Endodermal cell (in vitro differentiated cells): ENCODE data around the gene PCSK7. TPM values are rescaled to one million over a fixed set of nuclear protein-coding genes. Genes with fewer than 3 reads are reported as not detected.
"Not testable (repeated sequence)": the region's sequence is repeated elsewhere in the genome, so short reads cannot be mapped to it uniquely, and the experiment has no call there.

Source experiments
- DNase-seq: peaks from one replicate; pipeline ENCODE4 v3.0.0-alpha.2; 2017
- H3K27ac ChIP-seq: 2 replicates; pipeline ENCODE4 v1.5.1; 2013; ENCODE audit warnings: mild to moderate bottlenecking, low read depth, low read length, moderate library complexity
- H3K27me3 ChIP-seq: 2 replicates; pipeline ENCODE4 v1.6.1; 2013; ENCODE audit warnings: mild to moderate bottlenecking, low read length, moderate library complexity; ENCODE audit not compliant: insufficient read depth, control insufficient read depth, poor library complexity, severe bottlenecking
- H3K36me3 ChIP-seq: 2 replicates; pipeline ENCODE4 v1.7.0; 2013; ENCODE audit warnings: mild to moderate bottlenecking, low read length, moderate library complexity; ENCODE audit not compliant: control insufficient read depth, insufficient read depth
- H3K4me1 ChIP-seq: one replicate; pipeline ENCODE4 v1.7.0; 2013; ENCODE audit warnings: low read length; ENCODE audit not compliant: control insufficient read depth, insufficient read depth
- H3K4me3 ChIP-seq: 2 replicates; pipeline ENCODE4 v1.5.1; 2013; ENCODE audit warnings: mild to moderate bottlenecking, low read length, moderate library complexity
- H3K9ac ChIP-seq: 2 replicates; pipeline ENCODE4 v1.6.1; 2013; ENCODE audit warnings: mild to moderate bottlenecking, low read length, moderate library complexity; ENCODE audit not compliant: poor library complexity, severe bottlenecking; ENCODE audit errors: extremely low read depth
- H3K9me3 ChIP-seq: 2 replicates; pipeline ENCODE4 v1.6.1; 2013; ENCODE audit warnings: mild to moderate bottlenecking, low read length, moderate library complexity; ENCODE audit not compliant: control insufficient read depth
- H3K27ac Mint-ChIP-seq: 2 replicates; pipeline ENCODE4 v1.8.0; 2020; ENCODE audit warnings: mixed read lengths
- H3K27me3 Mint-ChIP-seq: 2 replicates; pipeline ENCODE4 v1.8.0; 2021; ENCODE audit warnings: mild to moderate bottlenecking, mixed read lengths; ENCODE audit not compliant: insufficient read depth
- H3K36me3 Mint-ChIP-seq: 2 replicates; pipeline ENCODE4 v1.8.0; 2020; ENCODE audit warnings: low read depth, mixed read lengths
- H3K4me1 Mint-ChIP-seq: 2 replicates; pipeline ENCODE4 v1.8.0; 2020; ENCODE audit warnings: mixed read lengths
- H3K4me3 Mint-ChIP-seq: 2 replicates; pipeline ENCODE4 v1.8.0; 2020; ENCODE audit warnings: mild to moderate bottlenecking, moderate library complexity, mixed read lengths
- H3K9me3 Mint-ChIP-seq: 2 replicates; pipeline ENCODE4 v1.8.0; 2020; ENCODE audit warnings: mild to moderate bottlenecking, mixed read lengths
- WGBS, 2 experiments: methylation state at CpG; one replicate each; pipeline versions ENCODE4 v1.1.5 to v1.1.7; 2013; ENCODE audit warnings: missing lambda C conversion rate in 2 of 2, mixed read lengths in 1 of 2; ENCODE audit not compliant: insufficient coverage in 1 of 2, insufficient read length in 1 of 2; 5-methylcytosine and 5-hydroxymethylcytosine counted together
- total RNA-seq, 2 donors: library from RNA; stranded (reverse); fragmentation: NEBNext Ultra II Directional in 1 of 2; extraction: Animal tissue kit (Norgen Biotek cat#: 25700) in 1 of 2; gene quantifications; 2 replicates in 1 of 2; 3 replicates in 1 of 2; pipeline ENCODE4 v1.2.1, GENCODE V29; 2021
- TF ChIP-seq, protein P1 (sequence below): fragments of 200-600 bp; sonication (generic); conservative IDR thresholded peaks from 2 replicates; pipeline ENCODE4 v1.5.0; 2021; ENCODE audit warnings: antibody characterized with exemption, mild to moderate bottlenecking

PCSK7 gene
- total RNA-seq, 2 donors from 2014 or later: 56.5 to 58.6 TPM

DNA sequence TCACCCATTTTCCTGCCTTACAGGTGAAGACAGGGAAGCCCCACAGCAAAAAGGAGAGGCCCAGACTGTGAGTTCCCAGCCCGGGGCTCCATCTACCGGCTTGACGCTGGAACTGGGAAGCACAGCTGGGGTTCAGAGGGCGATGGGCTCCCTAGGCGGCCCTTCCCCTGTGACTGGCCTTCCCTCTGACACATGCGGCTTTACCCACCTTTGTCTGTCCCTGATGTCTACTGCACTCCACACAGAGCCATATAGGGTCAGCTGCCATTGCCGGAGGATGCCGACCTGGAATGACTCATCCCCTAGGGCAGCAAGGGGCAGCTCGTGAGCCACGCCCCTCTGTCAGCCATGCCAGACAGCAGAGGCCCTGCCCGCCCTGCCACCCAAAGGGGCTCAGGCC, 25.0 kb downstream of the PCSK7 start:
- TF ChIP-seq, protein P1, sequence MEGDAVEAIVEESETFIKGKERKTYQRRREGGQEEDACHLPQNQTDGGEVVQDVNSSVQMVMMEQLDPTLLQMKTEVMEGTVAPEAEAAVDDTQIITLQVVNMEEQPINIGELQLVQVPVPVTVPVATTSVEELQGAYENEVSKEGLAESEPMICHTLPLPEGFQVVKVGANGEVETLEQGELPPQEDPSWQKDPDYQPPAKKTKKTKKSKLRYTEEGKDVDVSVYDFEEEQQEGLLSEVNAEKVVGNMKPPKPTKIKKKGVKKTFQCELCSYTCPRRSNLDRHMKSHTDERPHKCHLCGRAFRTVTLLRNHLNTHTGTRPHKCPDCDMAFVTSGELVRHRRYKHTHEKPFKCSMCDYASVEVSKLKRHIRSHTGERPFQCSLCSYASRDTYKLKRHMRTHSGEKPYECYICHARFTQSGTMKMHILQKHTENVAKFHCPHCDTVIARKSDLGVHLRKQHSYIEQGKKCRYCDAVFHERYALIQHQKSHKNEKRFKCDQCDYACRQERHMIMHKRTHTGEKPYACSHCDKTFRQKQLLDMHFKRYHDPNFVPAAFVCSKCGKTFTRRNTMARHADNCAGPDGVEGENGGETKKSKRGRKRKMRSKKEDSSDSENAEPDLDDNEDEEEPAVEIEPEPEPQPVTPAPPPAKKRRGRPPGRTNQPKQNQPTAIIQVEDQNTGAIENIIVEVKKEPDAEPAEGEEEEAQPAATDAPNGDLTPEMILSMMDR: peak; percentile 34

DNA sequence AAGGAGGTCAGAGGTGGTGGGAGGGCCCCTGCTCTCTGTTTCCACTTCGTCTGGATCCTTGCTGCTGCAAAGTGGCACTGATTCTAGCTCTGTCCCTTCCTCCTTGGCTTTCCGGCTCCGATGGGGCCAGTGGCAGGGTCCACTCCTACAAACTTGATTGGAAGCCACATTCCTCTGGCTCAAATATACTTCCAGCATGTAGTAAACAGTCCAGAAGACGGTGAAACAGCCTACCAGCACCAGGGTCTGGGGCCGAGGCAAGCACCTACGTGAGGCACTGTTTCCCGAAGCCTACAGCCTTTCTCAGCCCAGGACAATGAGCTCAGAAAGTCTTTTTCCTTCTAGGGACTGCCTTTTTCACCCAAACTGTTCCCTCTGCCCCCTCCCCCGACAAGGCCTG, 25.8 kb downstream of the PCSK7 start:
- H3K4me1 ChIP-seq, H3K27ac Mint-ChIP-seq, H3K9ac ChIP-seq, H3K4me3 ChIP-seq, H3K27me3 Mint-ChIP-seq, H3K27me3 ChIP-seq, H3K9me3 ChIP-seq, H3K4me3 Mint-ChIP-seq, H3K27ac ChIP-seq, DNase-seq, H3K9me3 Mint-ChIP-seq: not testable (repeated sequence)
- H3K36me3 Mint-ChIP-seq: peaks cover 40% of the 10 kb centered on the region
- 92% methylated on average over 2 to 7 of the region's 8 CpGs for WGBS, 2 experiments
- H3K4me1 Mint-ChIP-seq: peaks cover 16% of the 10 kb centered on the region
- H3K36me3 ChIP-seq: peaks cover 44% of the 10 kb centered on the region

More for the DNA sequence above, 25.0 kb downstream of the PCSK7 start:
- H3K27me3 Mint-ChIP-seq, H3K27ac Mint-ChIP-seq, H3K27ac ChIP-seq, H3K9me3 Mint-ChIP-seq, H3K9me3 ChIP-seq, H3K4me1 ChIP-seq, H3K4me3 ChIP-seq, H3K27me3 ChIP-seq, H3K9ac ChIP-seq, H3K4me3 Mint-ChIP-seq: not testable (repeated sequence)
- peak; percentile 78 for DNase-seq
- Mint-ChIP-seq H3K36me3 (peaks cover 45% of the 10 kb centered on the region), H3K4me1 (peaks cover 14% of the 10 kb centered on the region)
- H3K36me3 ChIP-seq: peaks cover 37% of the 10 kb centered on the region
- WGBS, 2 experiments: 96% methylated on average over 5 of the region's 11 CpGs; no CpG with 5 or more reads in 1 of the 2 experiments

DNA sequence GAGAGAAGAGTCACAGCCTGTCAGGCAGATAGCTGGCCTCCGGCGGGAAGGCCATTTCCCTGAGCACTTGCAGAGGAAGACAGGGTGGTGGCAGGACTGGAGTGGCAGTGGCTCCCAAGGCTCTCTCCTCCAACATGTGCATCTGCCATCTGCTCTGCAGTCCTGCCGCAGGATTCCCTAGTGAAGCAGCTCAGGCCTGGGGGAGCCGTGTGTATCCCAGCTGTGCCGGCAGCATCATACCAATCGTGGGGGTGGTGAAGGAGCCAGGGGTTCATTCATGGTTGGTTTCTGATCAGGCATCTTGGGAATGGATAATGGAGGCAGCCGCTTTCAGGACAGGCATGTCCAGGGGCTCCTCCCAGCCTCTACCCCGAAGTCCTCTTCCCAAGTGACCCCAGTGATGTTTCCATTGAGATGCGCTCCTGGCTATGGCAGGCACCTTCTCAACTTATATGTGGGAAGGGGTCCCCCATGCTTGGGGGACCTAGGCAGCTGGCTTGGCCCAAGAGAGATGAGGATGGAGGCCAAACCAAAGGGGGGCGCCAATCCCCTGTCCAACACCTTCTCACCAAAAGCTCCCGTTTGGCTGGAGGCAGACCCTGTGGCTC, 26.6 kb downstream of the PCSK7 start:
- Mint-ChIP-seq H3K27ac (peak overlapping the region; percentile 61), H3K4me1 (peaks cover 24% of the 10 kb centered on the region), H3K27me3 (no peaks in the 10 kb centered on the region), H3K4me3 (no peak overlapping the region), H3K9me3 (no peaks in the 10 kb centered on the region), H3K36me3 (peaks cover 35% of the 10 kb centered on the region)
- H3K4me1 ChIP-seq: peaks cover 3% of the 10 kb centered on the region
- TF ChIP-seq, protein P1: no peak
- peak; percentile 58 for DNase-seq
- no peaks in the 10 kb centered on the region for H3K27me3 ChIP-seq
- no peak overlapping the region for H3K27ac ChIP-seq
- H3K9ac ChIP-seq: no peak overlapping the region
- WGBS, 2 experiments: 95 to 100% methylated on average over 4 to 10 of the region's 11 CpGs
- no peak overlapping the region for H3K4me3 ChIP-seq
- H3K9me3 ChIP-seq: no peaks in the 10 kb centered on the region
- H3K36me3 ChIP-seq: peaks cover 44% of the 10 kb centered on the region
